A549 (cell line): ENCODE measurements around the gene GRIK2.

ENCODE experiments used
- NR3C1 ChIP-seq: fragments of >200 bp; sonication (Bioruptor Twin); formaldehyde crosslinking; IDR thresholded peaks from 3 replicates; pipeline ENCODE4 v1.6.1; 2017
- TF ChIP-seq, protein P1 (sequence below): fragments of 200-600 bp; sonication (generic); IDR thresholded peaks from 2 replicates; pipeline ENCODE4 v1.6.1; 2016; ENCODE audit warnings: antibody characterized with exemption, mild to moderate bottlenecking, moderate library complexity
- TF ChIP-seq, protein P2 (sequence below): fragments of >200 bp; sonication (Bioruptor Twin); formaldehyde crosslinking; IDR thresholded peaks from 3 replicates; pipeline ENCODE4 v1.5.1; 2016
- TF ChIP-seq, protein P3 (sequence below): IDR thresholded peaks from 2 replicates; pipeline ENCODE4 v1.6.1; 2012

DNA sequence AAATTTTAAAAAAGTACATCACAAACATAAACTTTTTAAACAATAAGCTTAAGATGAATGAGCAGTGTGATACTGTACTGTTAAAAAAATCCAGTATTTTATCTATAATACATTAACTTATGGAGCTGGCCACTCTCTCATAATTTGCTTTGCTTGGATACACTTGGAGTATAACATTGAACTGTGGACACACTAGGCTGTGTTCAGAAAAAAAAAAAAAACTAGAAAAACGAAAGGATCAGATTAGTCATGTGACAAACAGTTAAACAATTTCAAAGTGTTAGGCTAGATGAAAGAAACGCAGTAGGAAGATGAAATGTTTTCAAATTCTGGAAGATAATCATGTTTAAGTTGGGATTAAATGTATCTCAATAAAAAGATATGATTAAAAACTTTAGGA is 220.0 kb downstream of the GRIK2 start:
- TF ChIP-seq, protein P1, sequence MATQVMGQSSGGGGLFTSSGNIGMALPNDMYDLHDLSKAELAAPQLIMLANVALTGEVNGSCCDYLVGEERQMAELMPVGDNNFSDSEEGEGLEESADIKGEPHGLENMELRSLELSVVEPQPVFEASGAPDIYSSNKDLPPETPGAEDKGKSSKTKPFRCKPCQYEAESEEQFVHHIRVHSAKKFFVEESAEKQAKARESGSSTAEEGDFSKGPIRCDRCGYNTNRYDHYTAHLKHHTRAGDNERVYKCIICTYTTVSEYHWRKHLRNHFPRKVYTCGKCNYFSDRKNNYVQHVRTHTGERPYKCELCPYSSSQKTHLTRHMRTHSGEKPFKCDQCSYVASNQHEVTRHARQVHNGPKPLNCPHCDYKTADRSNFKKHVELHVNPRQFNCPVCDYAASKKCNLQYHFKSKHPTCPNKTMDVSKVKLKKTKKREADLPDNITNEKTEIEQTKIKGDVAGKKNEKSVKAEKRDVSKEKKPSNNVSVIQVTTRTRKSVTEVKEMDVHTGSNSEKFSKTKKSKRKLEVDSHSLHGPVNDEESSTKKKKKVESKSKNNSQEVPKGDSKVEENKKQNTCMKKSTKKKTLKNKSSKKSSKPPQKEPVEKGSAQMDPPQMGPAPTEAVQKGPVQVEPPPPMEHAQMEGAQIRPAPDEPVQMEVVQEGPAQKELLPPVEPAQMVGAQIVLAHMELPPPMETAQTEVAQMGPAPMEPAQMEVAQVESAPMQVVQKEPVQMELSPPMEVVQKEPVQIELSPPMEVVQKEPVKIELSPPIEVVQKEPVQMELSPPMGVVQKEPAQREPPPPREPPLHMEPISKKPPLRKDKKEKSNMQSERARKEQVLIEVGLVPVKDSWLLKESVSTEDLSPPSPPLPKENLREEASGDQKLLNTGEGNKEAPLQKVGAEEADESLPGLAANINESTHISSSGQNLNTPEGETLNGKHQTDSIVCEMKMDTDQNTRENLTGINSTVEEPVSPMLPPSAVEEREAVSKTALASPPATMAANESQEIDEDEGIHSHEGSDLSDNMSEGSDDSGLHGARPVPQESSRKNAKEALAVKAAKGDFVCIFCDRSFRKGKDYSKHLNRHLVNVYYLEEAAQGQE, result no peak
- no peak for TF ChIP-seq NR3C1
- TF ChIP-seq, protein P2, sequence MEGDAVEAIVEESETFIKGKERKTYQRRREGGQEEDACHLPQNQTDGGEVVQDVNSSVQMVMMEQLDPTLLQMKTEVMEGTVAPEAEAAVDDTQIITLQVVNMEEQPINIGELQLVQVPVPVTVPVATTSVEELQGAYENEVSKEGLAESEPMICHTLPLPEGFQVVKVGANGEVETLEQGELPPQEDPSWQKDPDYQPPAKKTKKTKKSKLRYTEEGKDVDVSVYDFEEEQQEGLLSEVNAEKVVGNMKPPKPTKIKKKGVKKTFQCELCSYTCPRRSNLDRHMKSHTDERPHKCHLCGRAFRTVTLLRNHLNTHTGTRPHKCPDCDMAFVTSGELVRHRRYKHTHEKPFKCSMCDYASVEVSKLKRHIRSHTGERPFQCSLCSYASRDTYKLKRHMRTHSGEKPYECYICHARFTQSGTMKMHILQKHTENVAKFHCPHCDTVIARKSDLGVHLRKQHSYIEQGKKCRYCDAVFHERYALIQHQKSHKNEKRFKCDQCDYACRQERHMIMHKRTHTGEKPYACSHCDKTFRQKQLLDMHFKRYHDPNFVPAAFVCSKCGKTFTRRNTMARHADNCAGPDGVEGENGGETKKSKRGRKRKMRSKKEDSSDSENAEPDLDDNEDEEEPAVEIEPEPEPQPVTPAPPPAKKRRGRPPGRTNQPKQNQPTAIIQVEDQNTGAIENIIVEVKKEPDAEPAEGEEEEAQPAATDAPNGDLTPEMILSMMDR, result no peak
- TF ChIP-seq, protein P3, sequence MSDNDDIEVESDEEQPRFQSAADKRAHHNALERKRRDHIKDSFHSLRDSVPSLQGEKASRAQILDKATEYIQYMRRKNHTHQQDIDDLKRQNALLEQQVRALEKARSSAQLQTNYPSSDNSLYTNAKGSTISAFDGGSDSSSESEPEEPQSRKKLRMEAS, result no peak
